ENCODE results near the gene ZKSCAN3. TPM values are rescaled to one million over a fixed set of nuclear protein-coding genes. Genes with fewer than 3 reads are reported as not detected.
A peak's percentile ranks its signal among the peaks of the same experiment; 100 is the strongest.

Gene ZKSCAN3
- total and polyA plus RNA-seq, 10 of the 15 experiments (the other 5 are each of a cell fraction or from before 2014, with no cell fraction given), result 0.86 to 4.3 (median 3.1) TPM

DNA sequence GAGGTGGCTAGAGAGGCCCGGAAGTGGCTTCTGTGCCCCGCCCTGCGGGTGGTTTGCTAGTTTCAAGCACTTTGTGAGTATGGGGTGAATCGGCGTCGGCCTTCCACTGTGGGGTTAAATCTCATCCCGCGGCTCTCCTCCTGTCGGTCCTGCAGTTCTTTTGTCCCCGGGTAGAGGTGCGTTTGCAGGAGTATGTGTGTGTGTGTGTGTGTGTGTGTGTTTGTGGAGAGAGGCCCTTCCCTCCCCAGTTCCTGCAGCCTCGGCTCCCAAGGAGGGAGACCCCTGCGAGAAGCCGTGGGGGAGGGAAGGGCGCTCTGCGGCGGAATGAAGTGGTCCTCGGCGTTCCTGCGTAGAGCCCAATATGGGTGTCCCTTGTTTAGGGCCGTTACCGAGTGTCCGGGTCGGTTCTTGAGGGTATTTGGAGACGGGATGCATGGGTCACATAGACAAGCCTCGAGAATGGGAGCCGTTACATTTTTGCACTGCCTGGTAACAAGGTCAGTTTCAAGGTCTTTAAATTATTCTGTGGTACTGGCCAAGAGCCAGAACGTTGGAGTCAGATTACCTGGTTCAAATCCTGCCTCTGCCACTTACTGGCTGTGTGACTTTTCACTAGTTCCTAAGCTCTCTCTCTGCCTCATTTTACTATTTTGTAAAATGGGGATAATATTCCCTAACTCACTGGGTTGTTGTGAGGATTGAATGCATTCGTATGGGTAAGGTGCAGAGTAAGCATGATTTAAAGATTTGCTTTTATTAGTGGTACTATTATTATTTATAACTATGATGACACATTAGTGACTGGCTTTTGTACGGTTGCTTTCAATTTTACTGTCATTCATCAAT lies at the start of gene ZKSCAN3 (continued):
- TF ChIP-seq, protein P1, sequence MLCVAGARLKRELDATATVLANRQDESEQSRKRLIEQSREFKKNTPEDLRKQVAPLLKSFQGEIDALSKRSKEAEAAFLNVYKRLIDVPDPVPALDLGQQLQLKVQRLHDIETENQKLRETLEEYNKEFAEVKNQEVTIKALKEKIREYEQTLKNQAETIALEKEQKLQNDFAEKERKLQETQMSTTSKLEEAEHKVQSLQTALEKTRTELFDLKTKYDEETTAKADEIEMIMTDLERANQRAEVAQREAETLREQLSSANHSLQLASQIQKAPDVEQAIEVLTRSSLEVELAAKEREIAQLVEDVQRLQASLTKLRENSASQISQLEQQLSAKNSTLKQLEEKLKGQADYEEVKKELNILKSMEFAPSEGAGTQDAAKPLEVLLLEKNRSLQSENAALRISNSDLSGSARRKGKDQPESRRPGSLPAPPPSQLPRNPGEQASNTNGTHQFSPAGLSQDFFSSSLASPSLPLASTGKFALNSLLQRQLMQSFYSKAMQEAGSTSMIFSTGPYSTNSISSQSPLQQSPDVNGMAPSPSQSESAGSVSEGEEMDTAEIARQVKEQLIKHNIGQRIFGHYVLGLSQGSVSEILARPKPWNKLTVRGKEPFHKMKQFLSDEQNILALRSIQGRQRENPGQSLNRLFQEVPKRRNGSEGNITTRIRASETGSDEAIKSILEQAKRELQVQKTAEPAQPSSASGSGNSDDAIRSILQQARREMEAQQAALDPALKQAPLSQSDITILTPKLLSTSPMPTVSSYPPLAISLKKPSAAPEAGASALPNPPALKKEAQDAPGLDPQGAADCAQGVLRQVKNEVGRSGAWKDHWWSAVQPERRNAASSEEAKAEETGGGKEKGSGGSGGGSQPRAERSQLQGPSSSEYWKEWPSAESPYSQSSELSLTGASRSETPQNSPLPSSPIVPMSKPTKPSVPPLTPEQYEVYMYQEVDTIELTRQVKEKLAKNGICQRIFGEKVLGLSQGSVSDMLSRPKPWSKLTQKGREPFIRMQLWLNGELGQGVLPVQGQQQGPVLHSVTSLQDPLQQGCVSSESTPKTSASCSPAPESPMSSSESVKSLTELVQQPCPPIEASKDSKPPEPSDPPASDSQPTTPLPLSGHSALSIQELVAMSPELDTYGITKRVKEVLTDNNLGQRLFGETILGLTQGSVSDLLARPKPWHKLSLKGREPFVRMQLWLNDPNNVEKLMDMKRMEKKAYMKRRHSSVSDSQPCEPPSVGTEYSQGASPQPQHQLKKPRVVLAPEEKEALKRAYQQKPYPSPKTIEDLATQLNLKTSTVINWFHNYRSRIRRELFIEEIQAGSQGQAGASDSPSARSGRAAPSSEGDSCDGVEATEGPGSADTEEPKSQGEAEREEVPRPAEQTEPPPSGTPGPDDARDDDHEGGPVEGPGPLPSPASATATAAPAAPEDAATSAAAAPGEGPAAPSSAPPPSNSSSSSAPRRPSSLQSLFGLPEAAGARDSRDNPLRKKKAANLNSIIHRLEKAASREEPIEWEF (IDR thresholded peaks at IDR 0.05; ENCODE audit: insufficient replicate concordance, low read depth, low read length), result no peak
- TF ChIP-seq KAT2A (conservative IDR thresholded peaks at IDR 0.05; ENCODE audit: control insufficient read depth, low read depth, low read length) (no peak), ZZZ3 (IDR thresholded peaks at IDR 0.05; ENCODE audit: control insufficient read depth, insufficient read length, low read depth) (no peak), SMAD1 (IDR thresholded peaks at IDR 0.05; ENCODE audit: low read depth, partially characterized antibody) (no peak), HDAC6 (IDR thresholded peaks at IDR 0.05; ENCODE audit: unreplicated experiment) (no peak), PAX5 (IDR thresholded peaks at IDR 0.05; ENCODE audit: borderline replicate concordance, low read depth, low read length) (no peak), BHLHE40 (IDR thresholded peaks at IDR 0.05; ENCODE audit: borderline replicate concordance in 1 of 2, low read depth in 2 of 2, low read length in 1 of 2) (peak; percentile 39 to 51; a peak in 2 of 4 replicates), GATAD2B (conservative IDR thresholded peaks at IDR 0.05; ENCODE audit: low read depth) (no peak), STAT3 (IDR thresholded peaks at IDR 0.05; ENCODE audit: low read depth, low read length) (no peak), ASH2L (IDR thresholded peaks at IDR 0.05; ENCODE audit: borderline replicate concordance, low read depth) (no peak), ZNF622 (IDR thresholded peaks at IDR 0.05) (no peak), ZBED1 (IDR thresholded peaks at IDR 0.05; ENCODE audit: borderline replicate concordance) (0 out of 2 replicates have a peak, but pooled peaks have one; percentile 54), RUNX3 (IDR thresholded peaks at IDR 0.05; ENCODE audit: low read length) (peak; percentile 96), SMAD5 (IDR thresholded peaks at IDR 0.05; ENCODE audit: low read depth) (peak; percentile 72; the same call in 1 of the 2 replicates), MTA2 (IDR thresholded peaks at IDR 0.05; ENCODE audit: low read depth) (no peak), SP1 (IDR thresholded peaks at IDR 0.05; ENCODE audit: low read depth, low read length) (no peak), POLR2AphosphoS2 (IDR thresholded peaks at IDR 0.05; ENCODE audit: low read depth, low read length) (peak; percentile 78; the same call in 1 of the 2 replicates), IKZF2 (IDR thresholded peaks at IDR 0.05) (peak in 1 of 2 experiments; percentile 41; a peak in 1 of 4 replicates), MEF2A (IDR thresholded peaks at IDR 0.05; ENCODE audit: insufficient read depth, low read depth, low read length) (0 out of 2 replicates have a peak, but pooled peaks have one; percentile 26), ZNF274 (IDR thresholded peaks at IDR 0.05; ENCODE audit: insufficient read depth, insufficient read length) (no peak), ZSCAN29 (IDR thresholded peaks at IDR 0.05) (no peak), BCL11A (IDR thresholded peaks at IDR 0.05; ENCODE audit: low read depth, low read length) (no peak)
- TF ChIP-seq, protein P2, sequence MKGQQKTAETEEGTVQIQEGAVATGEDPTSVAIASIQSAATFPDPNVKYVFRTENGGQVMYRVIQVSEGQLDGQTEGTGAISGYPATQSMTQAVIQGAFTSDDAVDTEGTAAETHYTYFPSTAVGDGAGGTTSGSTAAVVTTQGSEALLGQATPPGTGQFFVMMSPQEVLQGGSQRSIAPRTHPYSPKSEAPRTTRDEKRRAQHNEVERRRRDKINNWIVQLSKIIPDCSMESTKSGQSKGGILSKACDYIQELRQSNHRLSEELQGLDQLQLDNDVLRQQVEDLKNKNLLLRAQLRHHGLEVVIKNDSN (IDR thresholded peaks at IDR 0.05; ENCODE audit: borderline replicate concordance, extremely low read length, insufficient read depth, low read depth, low read length), result no peak
- TF ChIP-seq, protein P3, sequence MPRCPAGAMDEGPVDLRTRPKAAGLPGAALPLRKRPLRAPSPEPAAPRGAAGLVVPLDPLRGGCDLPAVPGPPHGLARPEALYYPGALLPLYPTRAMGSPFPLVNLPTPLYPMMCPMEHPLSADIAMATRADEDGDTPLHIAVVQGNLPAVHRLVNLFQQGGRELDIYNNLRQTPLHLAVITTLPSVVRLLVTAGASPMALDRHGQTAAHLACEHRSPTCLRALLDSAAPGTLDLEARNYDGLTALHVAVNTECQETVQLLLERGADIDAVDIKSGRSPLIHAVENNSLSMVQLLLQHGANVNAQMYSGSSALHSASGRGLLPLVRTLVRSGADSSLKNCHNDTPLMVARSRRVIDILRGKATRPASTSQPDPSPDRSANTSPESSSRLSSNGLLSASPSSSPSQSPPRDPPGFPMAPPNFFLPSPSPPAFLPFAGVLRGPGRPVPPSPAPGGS (IDR thresholded peaks at IDR 0.05; ENCODE audit: borderline replicate concordance, insufficient read depth, low read depth, low read length, poor library complexity, severe bottlenecking), result peak; percentile 10

Data from GM12878 (cell line).